C4-2B (cell line): ENCODE measurements around the gene ADPRS.

ENCODE experiments used
- H3K27ac ChIP-seq: fragments of 450-650 bp; 2 replicates; pipeline ENCODE4 v1.5.1; 2017
- ZFX ChIP-seq: fragments of 450-650 bp; IDR thresholded peaks from 2 replicates; pipeline ENCODE4 v1.6.1; 2017
- TF ChIP-seq, protein P1 (sequence below): fragments of 450-650 bp; conservative IDR thresholded peaks from 2 replicates; pipeline ENCODE4 v1.5.1; 2017; ENCODE audit warnings: mild to moderate bottlenecking

Gene ADPRS

DNA sequence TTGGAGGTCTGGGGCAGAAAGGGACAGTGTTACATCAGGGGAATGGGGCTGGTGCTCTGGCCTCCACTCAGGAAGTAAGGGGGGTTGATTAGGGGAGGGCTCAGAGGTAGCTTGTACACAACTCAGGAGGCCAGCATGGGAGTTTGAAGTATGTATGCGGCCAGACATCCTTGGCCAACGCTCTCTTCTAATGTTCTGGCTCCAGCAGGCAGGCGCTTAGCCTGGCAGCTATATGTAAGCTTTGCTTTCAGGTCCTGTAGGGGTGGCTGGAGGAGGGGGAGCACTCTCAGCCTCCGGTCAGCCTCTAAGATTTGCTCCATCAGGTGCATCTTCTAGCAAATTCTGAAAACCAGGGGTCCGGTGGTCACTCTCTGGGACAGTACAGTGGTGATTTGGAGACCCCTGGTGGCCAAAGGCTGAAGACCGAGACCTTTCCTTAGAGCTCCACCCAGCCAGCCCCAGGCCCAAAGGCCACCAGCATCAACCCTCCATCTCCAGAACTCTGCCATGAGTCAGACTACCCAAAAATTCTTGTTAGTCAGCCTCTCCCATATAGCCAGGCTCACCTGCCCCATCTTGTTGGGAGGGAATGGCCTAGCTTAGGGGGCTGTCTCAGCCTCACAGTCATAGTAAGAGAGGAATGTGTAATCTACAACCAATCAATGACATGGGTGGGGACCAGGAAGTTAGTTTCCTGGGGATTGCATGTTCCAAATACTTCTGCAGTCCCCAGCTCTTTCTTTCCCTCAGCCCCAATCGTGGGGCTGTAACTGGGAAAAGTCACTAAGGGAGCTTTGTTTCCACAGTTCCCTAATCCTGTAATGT lies 46.0 kb downstream of the ADPRS start:
- TF ChIP-seq, protein P1, sequence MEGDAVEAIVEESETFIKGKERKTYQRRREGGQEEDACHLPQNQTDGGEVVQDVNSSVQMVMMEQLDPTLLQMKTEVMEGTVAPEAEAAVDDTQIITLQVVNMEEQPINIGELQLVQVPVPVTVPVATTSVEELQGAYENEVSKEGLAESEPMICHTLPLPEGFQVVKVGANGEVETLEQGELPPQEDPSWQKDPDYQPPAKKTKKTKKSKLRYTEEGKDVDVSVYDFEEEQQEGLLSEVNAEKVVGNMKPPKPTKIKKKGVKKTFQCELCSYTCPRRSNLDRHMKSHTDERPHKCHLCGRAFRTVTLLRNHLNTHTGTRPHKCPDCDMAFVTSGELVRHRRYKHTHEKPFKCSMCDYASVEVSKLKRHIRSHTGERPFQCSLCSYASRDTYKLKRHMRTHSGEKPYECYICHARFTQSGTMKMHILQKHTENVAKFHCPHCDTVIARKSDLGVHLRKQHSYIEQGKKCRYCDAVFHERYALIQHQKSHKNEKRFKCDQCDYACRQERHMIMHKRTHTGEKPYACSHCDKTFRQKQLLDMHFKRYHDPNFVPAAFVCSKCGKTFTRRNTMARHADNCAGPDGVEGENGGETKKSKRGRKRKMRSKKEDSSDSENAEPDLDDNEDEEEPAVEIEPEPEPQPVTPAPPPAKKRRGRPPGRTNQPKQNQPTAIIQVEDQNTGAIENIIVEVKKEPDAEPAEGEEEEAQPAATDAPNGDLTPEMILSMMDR: peak; percentile 79
- no peak for TF ChIP-seq ZFX
- H3K27ac ChIP-seq: no peak overlapping the region

DNA sequence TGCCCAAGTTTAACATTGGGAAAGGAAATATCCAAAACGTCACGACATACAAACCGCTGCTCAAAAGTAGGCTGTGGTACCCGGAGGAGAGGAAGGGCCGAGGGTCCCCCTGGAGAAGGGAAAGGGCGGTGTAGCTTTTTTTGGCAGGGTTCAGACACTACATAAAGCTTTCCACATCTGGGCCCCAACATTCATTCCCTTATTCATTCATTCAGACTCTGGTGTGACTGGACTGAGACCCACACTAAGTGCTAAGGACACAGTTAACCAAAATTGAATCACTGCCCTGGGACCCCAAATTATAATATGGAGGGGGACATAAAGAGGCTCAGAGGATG lies 46.6 kb downstream of the ADPRS start:
- TF ChIP-seq, protein P1: no peak
- no peak for TF ChIP-seq ZFX
- H3K27ac ChIP-seq: no peak overlapping the region

DNA sequence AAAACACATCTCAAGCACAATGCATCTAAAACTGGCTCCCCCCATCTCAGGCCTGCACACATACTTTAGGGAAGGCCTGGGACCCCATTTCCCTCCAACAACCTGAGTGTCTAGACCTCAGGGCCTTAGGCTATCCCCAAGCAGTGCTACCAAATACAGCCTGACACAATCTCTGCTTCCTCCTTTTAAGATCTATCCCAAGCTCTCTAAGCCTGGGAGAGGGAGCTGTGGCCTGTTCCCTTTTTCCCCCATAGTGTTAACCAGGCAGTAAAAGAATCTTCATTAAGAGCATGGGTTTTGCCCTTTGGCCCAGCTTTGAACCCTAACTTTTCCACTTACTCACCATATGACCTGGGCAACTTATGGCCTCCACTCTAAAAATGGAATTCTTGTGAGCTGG lies 47.1 kb downstream of the ADPRS start:
- TF ChIP-seq ZFX: no peak
- TF ChIP-seq, protein P1: no peak
- no peak overlapping the region for H3K27ac ChIP-seq

DNA sequence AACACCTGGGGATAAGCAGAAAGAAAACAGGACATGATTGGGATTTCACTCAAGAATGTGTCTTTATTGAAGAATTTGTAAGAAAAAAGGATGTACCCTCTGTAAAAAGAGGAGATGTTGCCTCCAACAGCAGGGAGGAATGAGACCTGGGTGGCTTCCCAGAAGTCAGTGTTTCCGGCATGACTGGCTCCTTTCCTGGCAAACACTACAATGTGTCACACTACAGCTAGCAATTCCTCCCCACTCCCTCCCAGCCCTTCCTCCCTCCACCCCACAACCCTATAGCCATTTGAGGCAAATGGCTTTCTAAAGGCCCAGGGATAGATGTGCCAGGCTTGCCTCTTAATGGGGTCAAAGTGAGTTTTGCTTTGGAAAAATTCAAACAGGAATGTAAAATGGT lies 47.8 kb downstream of the ADPRS start:
- TF ChIP-seq ZFX: no peak
- TF ChIP-seq, protein P1: no peak
- H3K27ac ChIP-seq: no peak overlapping the region

DNA sequence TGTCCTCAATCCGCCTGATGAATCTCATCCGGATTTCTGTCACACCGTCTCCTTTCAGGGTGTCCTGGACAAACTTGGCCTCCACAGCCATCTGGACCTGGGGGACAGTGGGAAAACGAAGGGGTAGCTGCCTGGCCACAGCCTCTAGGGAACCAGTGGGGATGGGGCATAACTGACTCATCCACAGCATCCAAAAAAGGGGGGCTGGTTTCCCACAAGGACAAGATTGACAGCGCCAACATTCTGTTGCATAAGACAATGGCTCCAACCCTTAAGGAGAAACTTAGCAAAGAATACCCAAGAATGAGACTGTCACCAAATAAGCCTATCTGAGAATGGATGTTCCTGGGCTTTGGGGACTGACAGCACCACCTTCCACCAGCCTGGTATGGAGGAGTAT lies 48.5 kb downstream of the ADPRS start:
- no peak for TF ChIP-seq ZFX
- TF ChIP-seq, protein P1: no peak
- H3K27ac ChIP-seq: no peak overlapping the region

DNA sequence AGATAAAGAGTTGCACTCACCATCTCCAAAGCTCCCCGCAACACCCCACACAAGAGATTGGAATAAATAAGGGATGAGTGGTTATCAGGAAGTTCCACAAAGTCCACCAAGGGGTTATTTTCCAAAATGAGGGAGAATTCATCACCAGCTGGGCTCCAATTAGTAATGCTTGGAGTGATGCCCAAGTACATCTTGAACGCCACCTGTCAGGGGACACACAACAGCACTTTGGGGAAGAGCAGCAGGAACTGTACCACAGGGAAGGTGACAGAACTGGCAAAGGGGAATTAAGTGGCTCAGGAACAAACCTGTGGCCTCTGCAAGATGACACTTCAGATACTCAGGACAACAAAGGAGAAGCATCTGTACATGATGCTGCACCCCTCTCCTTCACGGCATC lies 49.1 kb downstream of the ADPRS start:
- TF ChIP-seq, protein P1: no peak
- TF ChIP-seq ZFX: no peak
- H3K27ac ChIP-seq: no peak overlapping the region

DNA sequence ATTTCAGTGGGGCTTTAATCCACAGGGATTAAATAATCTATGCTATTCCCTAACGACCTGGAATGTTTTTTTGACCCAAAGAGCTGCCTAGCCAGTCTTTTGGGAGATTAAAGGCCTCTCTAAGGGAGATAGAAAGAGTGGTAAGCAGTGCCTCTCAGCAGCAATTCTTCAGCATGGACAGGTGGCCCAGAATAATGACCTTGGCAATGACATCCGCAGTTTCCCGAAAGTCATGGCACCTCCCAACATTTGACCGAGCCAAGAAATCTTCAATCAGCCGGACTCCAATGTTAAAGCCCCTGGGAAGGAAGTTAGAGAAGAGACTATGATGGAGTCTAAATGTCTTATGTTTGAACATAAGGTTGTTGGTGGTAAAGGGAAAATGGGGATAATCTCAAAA lies 50.8 kb downstream of the ADPRS start:
- TF ChIP-seq, protein P1: no peak
- no peak for TF ChIP-seq ZFX
- H3K27ac ChIP-seq: no peak overlapping the region
